K562 (cell line): Measurements from ENCODE around the gene ATP1A3. TPM values are rescaled to one million over a fixed set of nuclear protein-coding genes. Genes with fewer than 3 reads are reported as not detected.

ENCODE experiments used
- ATAC-seq: fragments of 200-7000 bp; cut with Tn5 transposase; 3 replicates; pipeline ENCODE4 v1.9.1; 2020; ENCODE audit warnings: moderate library complexity
- BruUV-seq: library from RNA; stranded (reverse); fragments of 400-500 nt; replicated peaks from 2 replicates; lab custom pipeline; 2021; lab: Mats Ljungman, UMichigan
- CTCF ChIA-PET: fragments of 300-600 bp; formaldehyde crosslinking; extraction: SDS; loops from one replicate; lab custom pipeline; 2021; ENCODE audit warnings: low intra/inter-chr PET ratio; lab: Yijun Ruan, JAX
- POLR2A ChIA-PET: fragments of 300-600, 350-650 bp; sonication (Branson Sonifier 250); formaldehyde crosslinking; extraction: SDS; loops from one replicate; lab custom pipeline; 2021; ENCODE audit warnings: antibody characterized with exemption, inconsistent platforms; lab: Yijun Ruan, JAX
- DNase-seq, 4 experiments: peaks; one replicate each; pipeline versions ENCODE4 v3.0.0 to v3.0.0-alpha.2; 2011 to 2018; ENCODE audit warnings: low spot score in 3 of 4, mixed read lengths in 3 of 4; ENCODE audit errors: extremely low read depth in 1 of 4
- FAIRE-seq: peaks from 2 replicates; lab custom pipeline; 2011; peaks lifted over from hg19 to GRCh38; lab: Jason Lieb, UNC
- H2AFZ ChIP-seq: 2 replicates; pipeline ENCODE4 v1.6.0; 2011; ENCODE audit warnings: low read depth, low read length, control low read depth, inconsistent platforms
- H3K27ac ChIP-seq: fragments of 200-600 bp; 3 replicates; pipeline ENCODE4 v1.8.0; 2011; ENCODE audit warnings: low read depth, mild to moderate bottlenecking, control low read depth, inconsistent platforms, low read length, moderate library complexity, mixed read lengths; ENCODE audit errors: extremely low read depth
- H3K27me3 ChIP-seq, 2 experiments: fragments of 300-600 bp in 1 of 2; 2 replicates in 1 of 2; 3 replicates in 1 of 2; pipeline versions ENCODE4 v1.6.0 to v1.8.0; 2011; ENCODE audit warnings: inconsistent platforms in 2 of 2, low read length in 2 of 2, mild to moderate bottlenecking in 1 of 2, mixed read lengths in 1 of 2, moderate library complexity in 1 of 2; ENCODE audit not compliant: control insufficient read depth in 2 of 2, insufficient read depth in 2 of 2
- H3K36me3 ChIP-seq: fragments of 300-600 bp; 3 replicates; pipeline ENCODE4 v1.8.0; 2011; ENCODE audit warnings: mild to moderate bottlenecking, low read length, inconsistent platforms; ENCODE audit not compliant: control insufficient read depth, insufficient read depth
- H3K4me1 ChIP-seq, 2 experiments: fragments of 200-600 bp in 1 of 2; replicated peaks in 1 of 2; 2 replicates in 1 of 2; 3 replicates in 1 of 2; pipeline versions ENCODE4 v1.5.1 to v1.8.0; 2011; ENCODE audit warnings: inconsistent platforms in 2 of 2, low read length in 2 of 2, mild to moderate bottlenecking in 1 of 2, mixed read lengths in 1 of 2, moderate library complexity in 1 of 2; ENCODE audit not compliant: control insufficient read depth in 2 of 2, insufficient read depth in 2 of 2
- H3K4me2 ChIP-seq: 2 replicates; pipeline ENCODE4 v1.6.1; 2011; ENCODE audit warnings: low read length, control low read depth, inconsistent platforms, mixed read lengths; ENCODE audit not compliant: insufficient read depth
- H3K4me3 ChIP-seq: fragments of 200-600 bp; sonication (generic), shearing (Covaris generic); 2 replicates; pipeline ENCODE4 v1.5.1; 2016; ENCODE audit warnings: control low read depth, inconsistent platforms
- H3K79me2 ChIP-seq: fragments of 200-600 bp; 3 replicates; pipeline ENCODE4 v1.8.0; 2011; ENCODE audit warnings: low read length, inconsistent platforms; ENCODE audit not compliant: control insufficient read depth, insufficient read depth
- H3K9ac ChIP-seq, 2 experiments: 2 replicates each; pipeline versions ENCODE4 v1.6.0 to v1.6.1; 2011; ENCODE audit warnings: low read depth in 2 of 2, low read length in 2 of 2, control low read depth in 1 of 2, inconsistent platforms in 1 of 2, mild to moderate bottlenecking in 1 of 2, mixed read lengths in 1 of 2; ENCODE audit not compliant: insufficient read depth in 1 of 2
- H3K9me1 ChIP-seq: one replicate; pipeline ENCODE4 v1.6.0; 2011; ENCODE audit warnings: inconsistent platforms, mild to moderate bottlenecking, low read length, moderate library complexity; ENCODE audit not compliant: control insufficient read depth, insufficient read depth
- H3K9me3 ChIP-seq: replicated peaks from 2 replicates; pipeline ENCODE4 v1.5.1; 2011; ENCODE audit warnings: low read depth, low read length, inconsistent platforms; ENCODE audit not compliant: control insufficient read depth, insufficient read depth
- H4K20me1 ChIP-seq: replicated peaks from 2 replicates; pipeline ENCODE4 v1.6.1; 2011; ENCODE audit warnings: low read length, inconsistent platforms, mixed read lengths; ENCODE audit not compliant: control insufficient read depth, insufficient read depth
- MEIS2 ChIP-seq: fragments of 450-650 bp; IDR thresholded peaks from 2 replicates; pipeline ENCODE4 v1.6.1; 2014; ENCODE audit warnings: mild to moderate bottlenecking; ENCODE audit not compliant: partially characterized antibody
- WGBS: fragments of 100-300 bp; shearing (Covaris generic); methylation state at CpG from one replicate; pipeline ENCODE4 v1.1.6; 2016; ENCODE audit warnings: low coverage, mixed read lengths; ENCODE audit not compliant: insufficient coverage; ENCODE audit errors: missing lambda C conversion rate; 5-methylcytosine and 5-hydroxymethylcytosine counted together
- in situ Hi-C: fragments of 300-500 bp; cut with MboI; formaldehyde crosslinking; loops from 4 replicates; pipeline ENCODE4 v1.15.0; 2018; ENCODE audit warnings: inconsistent platforms, mixed read lengths
- intact Hi-C: fragments of 100-400 bp; cut with micrococcal nuclease; formaldehyde crosslinking; loops from 2 replicates; pipeline ENCODE4 v1.14.2; 2022
- polyA plus RNA-seq, 8 experiments: library from polyadenylated mRNA; depleted of rRNA in 4 of 8; stranded (reverse) in 5 of 8; unstranded in 3 of 8; fragments of >200 nt; fragmentation: Nextera tagmentation in 2 of 8; fragmentation: Illumina TruSeq in 1 of 8; extraction: Ambion mirVana in 2 of 8; extraction: Trizol in 1 of 8; gene quantifications; 2 replicates each; pipeline versions ENCODE4 v1.2.1 to v1.2.3, GENCODE V29; 2011 to 2014; ENCODE audit warnings: inconsistent platforms in 1 of 8, missing spikeins in 1 of 8
- total RNA-seq, 7 experiments: library from RNA; depleted of rRNA in 6 of 7; stranded (reverse); fragments of >200 nt in 6 of 7; fragmentation: Illumina TruSeq in 2 of 7; extraction: Trizol in 2 of 7; gene quantifications; 2 replicates each; pipeline versions ENCODE4 v1.2.1 to v1.2.3, GENCODE V29; 2011 to 2021; ENCODE audit warnings: low replicate concordance in 1 of 7
- TF ChIP-seq, protein P1 (sequence below), 2 experiments: fragments of 150-350 bp in 1 of 2; IDR thresholded peaks; 2 replicates each; pipeline ENCODE4 v1.6.1; 2012 to 2016; ENCODE audit warnings: low read depth in 2 of 2, low read length in 2 of 2, mild to moderate bottlenecking in 1 of 2, moderate library complexity in 1 of 2

Gene ATP1A3
- total and polyA plus RNA-seq, 9 of the 15 experiments (the other 6 are each of a cell fraction or from before 2014, with no cell fraction given), result 0.03 to 1.0 (median 0.17) TPM; not detected in 3

DNA sequence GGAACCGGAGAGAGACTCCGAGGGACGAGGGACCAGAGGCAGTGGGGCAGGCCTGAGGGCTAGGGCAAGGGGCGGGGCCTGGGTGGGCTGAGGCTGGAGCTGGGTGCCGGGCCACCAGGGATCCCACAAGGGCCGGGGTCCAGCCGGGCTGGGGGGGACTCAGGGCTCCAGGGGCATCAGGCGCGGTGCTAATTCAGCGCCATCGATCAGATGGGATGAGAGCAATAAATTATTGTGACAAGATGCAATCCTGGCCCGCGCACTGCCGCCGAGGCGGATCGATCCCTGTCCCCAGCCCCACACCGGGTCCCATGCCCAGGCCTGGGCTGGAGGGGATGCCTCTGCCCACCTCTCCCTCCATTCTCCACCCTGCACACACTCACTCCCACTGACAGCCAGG lies 71.4 kb downstream of the ATP1A3 start:
- DNase-seq (no peak), ATAC-seq (no peak), FAIRE-seq (no peak)
- no peaks in the 10 kb centered on the region for H4K20me1 ChIP-seq
- peaks cover 4 to 32% of the 10 kb centered on the region in 2 experiments; a peak in 4 of 5 replicates for H3K4me1 ChIP-seq
- TF ChIP-seq, protein P1, sequence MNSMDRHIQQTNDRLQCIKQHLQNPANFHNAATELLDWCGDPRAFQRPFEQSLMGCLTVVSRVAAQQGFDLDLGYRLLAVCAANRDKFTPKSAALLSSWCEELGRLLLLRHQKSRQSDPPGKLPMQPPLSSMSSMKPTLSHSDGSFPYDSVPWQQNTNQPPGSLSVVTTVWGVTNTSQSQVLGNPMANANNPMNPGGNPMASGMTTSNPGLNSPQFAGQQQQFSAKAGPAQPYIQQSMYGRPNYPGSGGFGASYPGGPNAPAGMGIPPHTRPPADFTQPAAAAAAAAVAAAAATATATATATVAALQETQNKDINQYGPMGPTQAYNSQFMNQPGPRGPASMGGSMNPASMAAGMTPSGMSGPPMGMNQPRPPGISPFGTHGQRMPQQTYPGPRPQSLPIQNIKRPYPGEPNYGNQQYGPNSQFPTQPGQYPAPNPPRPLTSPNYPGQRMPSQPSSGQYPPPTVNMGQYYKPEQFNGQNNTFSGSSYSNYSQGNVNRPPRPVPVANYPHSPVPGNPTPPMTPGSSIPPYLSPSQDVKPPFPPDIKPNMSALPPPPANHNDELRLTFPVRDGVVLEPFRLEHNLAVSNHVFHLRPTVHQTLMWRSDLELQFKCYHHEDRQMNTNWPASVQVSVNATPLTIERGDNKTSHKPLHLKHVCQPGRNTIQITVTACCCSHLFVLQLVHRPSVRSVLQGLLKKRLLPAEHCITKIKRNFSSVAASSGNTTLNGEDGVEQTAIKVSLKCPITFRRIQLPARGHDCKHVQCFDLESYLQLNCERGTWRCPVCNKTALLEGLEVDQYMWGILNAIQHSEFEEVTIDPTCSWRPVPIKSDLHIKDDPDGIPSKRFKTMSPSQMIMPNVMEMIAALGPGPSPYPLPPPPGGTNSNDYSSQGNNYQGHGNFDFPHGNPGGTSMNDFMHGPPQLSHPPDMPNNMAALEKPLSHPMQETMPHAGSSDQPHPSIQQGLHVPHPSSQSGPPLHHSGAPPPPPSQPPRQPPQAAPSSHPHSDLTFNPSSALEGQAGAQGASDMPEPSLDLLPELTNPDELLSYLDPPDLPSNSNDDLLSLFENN (IDR thresholded peaks at IDR 0.05; ENCODE audit: low read depth in 2 of 2, low read length in 2 of 2), result no peak
- peak; percentile 25 for TF ChIP-seq MEIS2
- no peak overlapping the region for H3K4me3 ChIP-seq
- WGBS, result 6% methylated on average over 11 of the region's 18 CpGs
- no peaks in the 10 kb centered on the region for H3K36me3 ChIP-seq
- peaks cover 0 to 16% of the 10 kb centered on the region in 2 experiments; a peak in 4 of 5 replicates for H3K27me3 ChIP-seq
- H3K79me2 ChIP-seq, result no peaks in the 10 kb centered on the region
- intact Hi-C loops (no loop called here), in situ Hi-C loops (no loop called here)
- no peaks in the 10 kb centered on the region; the same call in 1 of the 2 replicates for H3K9me3 ChIP-seq
- no peaks in the 10 kb centered on the region for H3K9me1 ChIP-seq
- ChIA-PET CTCF (no interaction called here), POLR2A (no interaction called here)
- H3K4me2 ChIP-seq, result no peak overlapping the region
- peak overlapping the region in 1 of 2 experiments; percentile 23; a peak in 1 of 4 replicates for H3K9ac ChIP-seq
- no TSS peak for BruUV-seq
- H2AFZ ChIP-seq, result no peak overlapping the region
- H3K27ac ChIP-seq, result no peak overlapping the region
